K562 (cell line): Measurements from ENCODE around the gene DNAJC1.

Source experiments
- CEBPB ChIP-seq: fragments of 450-650 bp; IDR thresholded peaks from 2 replicates; pipeline ENCODE4 v1.6.1; 2016; ENCODE audit warnings: missing genetic modification characterization, missing compliant biosample characterization
- FOXK2 ChIP-seq, 2 experiments: fragments of 450-650 bp; IDR thresholded peaks in 1 of 2; conservative IDR thresholded peaks in 1 of 2; 2 replicates each; pipeline ENCODE4 v1.6.1; 2016; ENCODE audit warnings: low read depth in 2 of 2, mild to moderate bottlenecking in 1 of 2
- HNRNPL ChIP-seq: fragments of 200-400 bp; formaldehyde crosslinking; IDR thresholded peaks from 2 replicates; pipeline ENCODE4 v1.6.1; 2017; ENCODE audit warnings: low read depth, mild to moderate bottlenecking, low read length
- MAX ChIP-seq: sonication (generic); formaldehyde crosslinking; IDR thresholded peaks from 2 replicates; pipeline ENCODE4 v1.9.0; 2022; ENCODE audit warnings: mild to moderate bottlenecking, missing genetic modification reagents
- POLR2A ChIP-seq: fragments of 450-650 bp; conservative IDR thresholded peaks from 2 replicates; pipeline ENCODE4 v1.6.1; 2016
- SMARCC2 ChIP-seq: fragments of 450-650 bp; IDR thresholded peaks from 2 replicates; pipeline ENCODE4 v1.6.1; 2017; ENCODE audit warnings: antibody characterized with exemption, moderate library complexity, mild to moderate bottlenecking, low read depth
- TCF7 ChIP-seq: sonication (generic); IDR thresholded peaks from 2 replicates; pipeline ENCODE4 v1.6.1; 2016; ENCODE audit warnings: antibody characterized with exemption, borderline replicate concordance
- TSHZ1 ChIP-seq: fragments of 250-450 bp; sonication (Bioruptor Pico); IDR thresholded peaks from 2 replicates; pipeline ENCODE4 v1.4.0; 2020; ENCODE audit warnings: mild to moderate bottlenecking, moderate library complexity
- TF ChIP-seq, protein P1 (sequence below), 3 experiments: IDR thresholded peaks in 2 of 3; conservative IDR thresholded peaks in 1 of 3; 2 replicates each; pipeline ENCODE4 v1.5.1; 2011 to 2012; ENCODE audit warnings: low read length in 3 of 3, mild to moderate bottlenecking in 3 of 3, control low read depth in 2 of 3, improper control_type of control experiment in 1 of 3, inconsistent platforms in 1 of 3, low read depth in 1 of 3, mixed read lengths in 1 of 3, moderate library complexity in 1 of 3; ENCODE audit not compliant: insufficient read depth in 2 of 3
- TF ChIP-seq, protein P2 (sequence below), 2 experiments: fragments of 450-650 bp in 1 of 2; IDR thresholded peaks; 2 replicates each; pipeline ENCODE4 v1.6.1; 2011 to 2017; ENCODE audit warnings: low read depth in 2 of 2, antibody characterized with exemption in 1 of 2, borderline replicate concordance in 1 of 2, low read length in 1 of 2, mild to moderate bottlenecking in 1 of 2, mixed read lengths in 1 of 2; ENCODE audit not compliant: control insufficient read depth in 1 of 2
- TF ChIP-seq, protein P3 (sequence below): sonication (generic); formaldehyde crosslinking; IDR thresholded peaks from 2 replicates; pipeline ENCODE4 v1.8.1; 2023; ENCODE audit warnings: missing genetic modification reagents, mild to moderate bottlenecking, borderline replicate concordance

GRCh38 chr10:21980691-21981090 lies 22.8 kb downstream of the DNAJC1 start:
- TF ChIP-seq, protein P1, sequence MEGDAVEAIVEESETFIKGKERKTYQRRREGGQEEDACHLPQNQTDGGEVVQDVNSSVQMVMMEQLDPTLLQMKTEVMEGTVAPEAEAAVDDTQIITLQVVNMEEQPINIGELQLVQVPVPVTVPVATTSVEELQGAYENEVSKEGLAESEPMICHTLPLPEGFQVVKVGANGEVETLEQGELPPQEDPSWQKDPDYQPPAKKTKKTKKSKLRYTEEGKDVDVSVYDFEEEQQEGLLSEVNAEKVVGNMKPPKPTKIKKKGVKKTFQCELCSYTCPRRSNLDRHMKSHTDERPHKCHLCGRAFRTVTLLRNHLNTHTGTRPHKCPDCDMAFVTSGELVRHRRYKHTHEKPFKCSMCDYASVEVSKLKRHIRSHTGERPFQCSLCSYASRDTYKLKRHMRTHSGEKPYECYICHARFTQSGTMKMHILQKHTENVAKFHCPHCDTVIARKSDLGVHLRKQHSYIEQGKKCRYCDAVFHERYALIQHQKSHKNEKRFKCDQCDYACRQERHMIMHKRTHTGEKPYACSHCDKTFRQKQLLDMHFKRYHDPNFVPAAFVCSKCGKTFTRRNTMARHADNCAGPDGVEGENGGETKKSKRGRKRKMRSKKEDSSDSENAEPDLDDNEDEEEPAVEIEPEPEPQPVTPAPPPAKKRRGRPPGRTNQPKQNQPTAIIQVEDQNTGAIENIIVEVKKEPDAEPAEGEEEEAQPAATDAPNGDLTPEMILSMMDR (IDR thresholded peaks at IDR 0.05 in 2 of 3, conservative IDR thresholded peaks at IDR 0.05 in 1 of 3; ENCODE audit: insufficient read depth in 2 of 3, low read depth in 1 of 3, low read length in 3 of 3): no peak
- TF ChIP-seq TCF7: no peak
- TF ChIP-seq SMARCC2: no peak
- TF ChIP-seq, protein P2, sequence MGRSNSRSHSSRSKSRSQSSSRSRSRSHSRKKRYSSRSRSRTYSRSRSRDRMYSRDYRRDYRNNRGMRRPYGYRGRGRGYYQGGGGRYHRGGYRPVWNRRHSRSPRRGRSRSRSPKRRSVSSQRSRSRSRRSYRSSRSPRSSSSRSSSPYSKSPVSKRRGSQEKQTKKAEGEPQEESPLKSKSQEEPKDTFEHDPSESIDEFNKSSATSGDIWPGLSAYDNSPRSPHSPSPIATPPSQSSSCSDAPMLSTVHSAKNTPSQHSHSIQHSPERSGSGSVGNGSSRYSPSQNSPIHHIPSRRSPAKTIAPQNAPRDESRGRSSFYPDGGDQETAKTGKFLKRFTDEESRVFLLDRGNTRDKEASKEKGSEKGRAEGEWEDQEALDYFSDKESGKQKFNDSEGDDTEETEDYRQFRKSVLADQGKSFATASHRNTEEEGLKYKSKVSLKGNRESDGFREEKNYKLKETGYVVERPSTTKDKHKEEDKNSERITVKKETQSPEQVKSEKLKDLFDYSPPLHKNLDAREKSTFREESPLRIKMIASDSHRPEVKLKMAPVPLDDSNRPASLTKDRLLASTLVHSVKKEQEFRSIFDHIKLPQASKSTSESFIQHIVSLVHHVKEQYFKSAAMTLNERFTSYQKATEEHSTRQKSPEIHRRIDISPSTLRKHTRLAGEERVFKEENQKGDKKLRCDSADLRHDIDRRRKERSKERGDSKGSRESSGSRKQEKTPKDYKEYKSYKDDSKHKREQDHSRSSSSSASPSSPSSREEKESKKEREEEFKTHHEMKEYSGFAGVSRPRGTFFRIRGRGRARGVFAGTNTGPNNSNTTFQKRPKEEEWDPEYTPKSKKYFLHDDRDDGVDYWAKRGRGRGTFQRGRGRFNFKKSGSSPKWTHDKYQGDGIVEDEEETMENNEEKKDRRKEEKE (IDR thresholded peaks at IDR 0.05; ENCODE audit: borderline replicate concordance in 1 of 2, control insufficient read depth in 1 of 2, low read depth in 2 of 2, low read length in 1 of 2): no peak
- no peak for TF ChIP-seq POLR2A
- no peak for TF ChIP-seq HNRNPL
- TF ChIP-seq MAX: no peak
- TF ChIP-seq FOXK2 (conservative IDR thresholded peaks at IDR 0.05 in 1 of 2, IDR thresholded peaks at IDR 0.05 in 1 of 2; ENCODE audit: low read depth in 2 of 2): no peak
- TF ChIP-seq, protein P3, sequence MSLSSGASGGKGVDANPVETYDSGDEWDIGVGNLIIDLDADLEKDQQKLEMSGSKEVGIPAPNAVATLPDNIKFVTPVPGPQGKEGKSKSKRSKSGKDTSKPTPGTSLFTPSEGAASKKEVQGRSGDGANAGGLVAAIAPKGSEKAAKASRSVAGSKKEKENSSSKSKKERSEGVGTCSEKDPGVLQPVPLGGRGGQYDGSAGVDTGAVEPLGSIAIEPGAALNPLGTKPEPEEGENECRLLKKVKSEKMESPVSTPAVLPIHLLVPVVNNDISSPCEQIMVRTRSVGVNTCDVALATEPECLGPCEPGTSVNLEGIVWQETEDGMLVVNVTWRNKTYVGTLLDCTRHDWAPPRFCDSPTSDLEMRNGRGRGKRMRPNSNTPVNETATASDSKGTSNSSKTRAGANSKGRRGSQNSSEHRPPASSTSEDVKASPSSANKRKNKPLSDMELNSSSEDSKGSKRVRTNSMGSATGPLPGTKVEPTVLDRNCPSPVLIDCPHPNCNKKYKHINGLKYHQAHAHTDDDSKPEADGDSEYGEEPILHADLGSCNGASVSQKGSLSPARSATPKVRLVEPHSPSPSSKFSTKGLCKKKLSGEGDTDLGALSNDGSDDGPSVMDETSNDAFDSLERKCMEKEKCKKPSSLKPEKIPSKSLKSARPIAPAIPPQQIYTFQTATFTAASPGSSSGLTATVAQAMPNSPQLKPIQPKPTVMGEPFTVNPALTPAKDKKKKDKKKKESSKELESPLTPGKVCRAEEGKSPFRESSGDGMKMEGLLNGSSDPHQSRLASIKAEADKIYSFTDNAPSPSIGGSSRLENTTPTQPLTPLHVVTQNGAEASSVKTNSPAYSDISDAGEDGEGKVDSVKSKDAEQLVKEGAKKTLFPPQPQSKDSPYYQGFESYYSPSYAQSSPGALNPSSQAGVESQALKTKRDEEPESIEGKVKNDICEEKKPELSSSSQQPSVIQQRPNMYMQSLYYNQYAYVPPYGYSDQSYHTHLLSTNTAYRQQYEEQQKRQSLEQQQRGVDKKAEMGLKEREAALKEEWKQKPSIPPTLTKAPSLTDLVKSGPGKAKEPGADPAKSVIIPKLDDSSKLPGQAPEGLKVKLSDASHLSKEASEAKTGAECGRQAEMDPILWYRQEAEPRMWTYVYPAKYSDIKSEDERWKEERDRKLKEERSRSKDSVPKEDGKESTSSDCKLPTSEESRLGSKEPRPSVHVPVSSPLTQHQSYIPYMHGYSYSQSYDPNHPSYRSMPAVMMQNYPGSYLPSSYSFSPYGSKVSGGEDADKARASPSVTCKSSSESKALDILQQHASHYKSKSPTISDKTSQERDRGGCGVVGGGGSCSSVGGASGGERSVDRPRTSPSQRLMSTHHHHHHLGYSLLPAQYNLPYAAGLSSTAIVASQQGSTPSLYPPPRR (CRISPR knock-in tag): no peak
- no peak for TF ChIP-seq TSHZ1 (CRISPR knock-in tag)
- TF ChIP-seq CEBPB (tag): no peak
